Muscle of leg (tissue), 11 donors: ENCODE data around the gene NOTCH3. TPM values are rescaled to one million over a fixed set of nuclear protein-coding genes. Genes with fewer than 3 reads are reported as not detected.

ENCODE experiments used
- DNase-seq: peaks from one replicate; pipeline ENCODE4 v3.0.0; 2013
- H3K27ac ChIP-seq: one replicate; pipeline ENCODE4 v1.5.1; 2013; ENCODE audit warnings: mild to moderate bottlenecking, low read length, control low read depth
- H3K27me3 ChIP-seq: one replicate; pipeline ENCODE4 v1.6.1; 2013; ENCODE audit warnings: low read length; ENCODE audit not compliant: control insufficient read depth, insufficient read depth
- H3K36me3 ChIP-seq: one replicate; pipeline ENCODE4 v1.6.1; 2013; ENCODE audit warnings: low read length; ENCODE audit not compliant: control insufficient read depth, insufficient read depth
- H3K4me1 ChIP-seq: one replicate; pipeline ENCODE4 v1.6.1; 2013; ENCODE audit warnings: low read length; ENCODE audit not compliant: control insufficient read depth, insufficient read depth
- H3K4me3 ChIP-seq: one replicate; pipeline ENCODE4 v1.5.1; 2013; ENCODE audit warnings: low read length, control low read depth
- H3K9me3 ChIP-seq: replicated peaks from 2 replicates; pipeline ENCODE4 v1.6.1; 2013; ENCODE audit warnings: low read depth, low read length; ENCODE audit not compliant: control insufficient read depth
- WGBS: methylation state at CpG from one replicate; pipeline ENCODE4 v1.1.5; 2013; ENCODE audit warnings: missing lambda C conversion rate; ENCODE audit not compliant: insufficient coverage; 5-methylcytosine and 5-hydroxymethylcytosine counted together
- polyA plus RNA-seq, 8 donors: library from polyadenylated mRNA; unstranded; fragments of 120-200 nt; gene quantifications; one replicate each; pipeline versions ENCODE4 v1.2.1 to v1.2.3, GENCODE V29; 2013; ENCODE audit warnings: inconsistent platforms in 1 of 8, low replicate concordance in 1 of 8; ENCODE audit not compliant: insufficient read length in 8 of 8, insufficient read depth in 1 of 8
- total RNA-seq: library from RNA; stranded (reverse); fragments of 120-200 nt; gene quantifications from one replicate; pipeline ENCODE4 v1.2.4, GENCODE V29; 2013

The NOTCH3 gene
- total and polyA plus RNA-seq, 9 donors: 63.1 to 241 (median 181) TPM

GRCh38 chr19:15181394-15181793 lies 19.4 kb downstream of the NOTCH3 start:
- DNase-seq: no peak
- Histone ChIP-seq H3K4me1 (peaks cover 2% of the 10 kb centered on the region), H3K36me3 (peaks cover 60% of the 10 kb centered on the region), H3K4me3 (no peak overlapping the region), H3K9me3 (no peaks in the 10 kb centered on the region), H3K27me3 (peaks cover 2% of the 10 kb centered on the region), H3K27ac (no peak overlapping the region)
- WGBS: 84% methylated on average over 22 of the region's 23 CpGs

GRCh38 chr19:15180451-15181390 lies 20.1 kb downstream of the NOTCH3 start:
- Histone ChIP-seq H3K36me3 (peaks cover 62% of the 10 kb centered on the region), H3K4me1 (peaks cover 2% of the 10 kb centered on the region), H3K27me3 (peaks cover 2% of the 10 kb centered on the region), H3K4me3 (no peak overlapping the region), H3K27ac (no peak overlapping the region), H3K9me3 (no peaks in the 10 kb centered on the region)
- 60% methylated on average over 22 of the region's 39 CpGs for WGBS
- DNase-seq: no peak

GRCh38 chr19:15178629-15179308 lies 22.0 kb downstream of the NOTCH3 start:
- no peak for DNase-seq
- H3K9me3 ChIP-seq: no peaks in the 10 kb centered on the region
- peaks cover 2% of the 10 kb centered on the region for H3K27me3 ChIP-seq
- H3K27ac ChIP-seq: no peak overlapping the region
- WGBS: 91% methylated on average over 26 of the region's 33 CpGs
- H3K36me3 ChIP-seq: peaks cover 61% of the 10 kb centered on the region
- no peak overlapping the region for H3K4me3 ChIP-seq
- H3K4me1 ChIP-seq: peaks cover 2% of the 10 kb centered on the region

- peaks cover 58% of the 10 kb centered on the region for H3K36me3 ChIP-seq
- H3K9me3 ChIP-seq: no peaks in the 10 kb centered on the region
- 5% methylated on average over 75 of the region's 92 CpGs for WGBS
- peaks cover 2% of the 10 kb centered on the region for H3K4me1 ChIP-seq
- peaks cover 2% of the 10 kb centered on the region for H3K27me3 ChIP-seq
- H3K27ac ChIP-seq: no peak overlapping the region
- peak; percentile 85 for DNase-seq
- H3K4me3 ChIP-seq: no peak overlapping the region
These were observed 23.3 kb downstream of the NOTCH3 start for GRCh38 chr19:15177269-15178116.

GRCh38 chr19:15175609-15176008 lies 25.2 kb downstream of the NOTCH3 start:
- no peak overlapping the region for H3K27ac ChIP-seq
- DNase-seq: no peak
- H3K27me3 ChIP-seq: peaks cover 2% of the 10 kb centered on the region
- no peak overlapping the region for H3K4me3 ChIP-seq
- H3K9me3 ChIP-seq: no peaks in the 10 kb centered on the region
- WGBS: 100% methylated on average over 1 of the region's 3 CpGs
- peaks cover 2% of the 10 kb centered on the region for H3K4me1 ChIP-seq
- peaks cover 52% of the 10 kb centered on the region for H3K36me3 ChIP-seq

- no peak overlapping the region for H3K27ac ChIP-seq
- H3K4me3 ChIP-seq: no peak overlapping the region
- WGBS: 96% methylated on average over 26 of the region's 37 CpGs
These were observed 26.9 kb downstream of the NOTCH3 start for GRCh38 chr19:15173746-15174404.

GRCh38 chr19:15170345-15170744 lies 30.4 kb downstream of the NOTCH3 start:
- 87% methylated on average over 23 of the region's 32 CpGs for WGBS
- DNase-seq: no peak
- H3K4me1 ChIP-seq: no peaks in the 10 kb centered on the region
- peaks cover 69% of the 10 kb centered on the region for H3K36me3 ChIP-seq
- no peak overlapping the region for H3K27ac ChIP-seq
- peaks cover 9% of the 10 kb centered on the region for H3K9me3 ChIP-seq
- H3K27me3 ChIP-seq: no peaks in the 10 kb centered on the region
- no peak overlapping the region for H3K4me3 ChIP-seq

More at GRCh38 chr19:15173746-15174404, 26.9 kb downstream of the NOTCH3 start:
- DNase-seq: no peak
- H3K9me3 ChIP-seq: no peaks in the 10 kb centered on the region
- peaks cover 52% of the 10 kb centered on the region for H3K36me3 ChIP-seq
- H3K27me3 ChIP-seq: peaks cover 2% of the 10 kb centered on the region
- H3K4me1 ChIP-seq: peaks cover 2% of the 10 kb centered on the region

- peaks cover 71% of the 10 kb centered on the region for H3K36me3 ChIP-seq
- no peak overlapping the region for H3K4me3 ChIP-seq
- no peaks in the 10 kb centered on the region for H3K4me1 ChIP-seq
- DNase-seq: no peak
- WGBS: 88% methylated on average over 6 of the region's 10 CpGs
- no peaks in the 10 kb centered on the region for H3K27me3 ChIP-seq
- H3K9me3 ChIP-seq: peaks cover 12% of the 10 kb centered on the region
- H3K27ac ChIP-seq: no peak overlapping the region
These were observed 31.1 kb downstream of the NOTCH3 start for GRCh38 chr19:15169541-15170285.

- WGBS: 86% methylated on average over 2 of the region's 4 CpGs
- H3K9me3 ChIP-seq: peaks cover 12% of the 10 kb centered on the region
- peaks cover 82% of the 10 kb centered on the region for H3K36me3 ChIP-seq
- H3K4me3 ChIP-seq: no peak overlapping the region
- no peaks in the 10 kb centered on the region for H3K4me1 ChIP-seq
- no peak overlapping the region for H3K27ac ChIP-seq
- no peak for DNase-seq
- H3K27me3 ChIP-seq: no peaks in the 10 kb centered on the region
These were observed 34.1 kb downstream of the NOTCH3 start for GRCh38 chr19:15166700-15167099.
